PC-9 (cell line): Measurements from ENCODE around the gene CD53.

ENCODE experiments used
- EZH2 ChIP-seq: fragments of 200-600 bp; sonication (generic); IDR thresholded peaks from 2 replicates; pipeline ENCODE4 v1.8.0; 2017; ENCODE audit warnings: antibody characterized with exemption, low read depth
- TF ChIP-seq, protein P1 (sequence below): fragments of 200-600 bp; sonication (generic); conservative IDR thresholded peaks from 2 replicates; pipeline ENCODE4 v1.6.1; 2017; ENCODE audit warnings: mixed run types, antibody characterized with exemption, mild to moderate bottlenecking, moderate library complexity

DNA sequence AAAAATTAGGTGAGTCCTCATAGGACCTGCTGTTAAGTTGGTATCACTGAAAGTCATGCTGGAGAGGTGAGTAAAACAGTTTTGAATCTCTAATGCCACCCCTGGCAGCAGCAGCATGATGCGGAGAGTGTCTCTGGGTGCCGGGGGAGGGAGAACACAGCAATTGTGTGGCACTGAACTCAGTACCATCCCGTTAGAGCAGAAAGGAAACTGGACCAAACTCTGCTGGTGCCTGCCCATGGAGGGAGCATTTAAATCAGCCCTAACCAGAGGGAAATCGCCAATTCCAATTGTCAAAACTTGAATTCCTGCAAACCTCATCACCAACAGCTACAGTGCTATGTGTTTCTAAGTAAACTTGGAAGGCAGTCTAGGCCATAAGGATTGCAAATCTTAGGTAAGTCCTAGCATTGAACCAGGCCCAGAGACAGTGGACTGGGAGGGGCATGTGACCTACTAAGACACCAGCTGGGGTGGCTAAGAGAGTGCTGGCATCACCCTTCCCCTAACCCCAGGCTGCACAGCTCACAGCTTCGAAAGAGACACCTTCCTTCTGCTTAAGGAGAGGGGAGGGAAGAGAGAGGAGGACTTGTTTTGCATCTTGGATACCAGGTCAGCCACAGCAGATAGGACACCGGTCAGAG, 30.0 kb downstream of the CD53 start:
- TF ChIP-seq, protein P1, sequence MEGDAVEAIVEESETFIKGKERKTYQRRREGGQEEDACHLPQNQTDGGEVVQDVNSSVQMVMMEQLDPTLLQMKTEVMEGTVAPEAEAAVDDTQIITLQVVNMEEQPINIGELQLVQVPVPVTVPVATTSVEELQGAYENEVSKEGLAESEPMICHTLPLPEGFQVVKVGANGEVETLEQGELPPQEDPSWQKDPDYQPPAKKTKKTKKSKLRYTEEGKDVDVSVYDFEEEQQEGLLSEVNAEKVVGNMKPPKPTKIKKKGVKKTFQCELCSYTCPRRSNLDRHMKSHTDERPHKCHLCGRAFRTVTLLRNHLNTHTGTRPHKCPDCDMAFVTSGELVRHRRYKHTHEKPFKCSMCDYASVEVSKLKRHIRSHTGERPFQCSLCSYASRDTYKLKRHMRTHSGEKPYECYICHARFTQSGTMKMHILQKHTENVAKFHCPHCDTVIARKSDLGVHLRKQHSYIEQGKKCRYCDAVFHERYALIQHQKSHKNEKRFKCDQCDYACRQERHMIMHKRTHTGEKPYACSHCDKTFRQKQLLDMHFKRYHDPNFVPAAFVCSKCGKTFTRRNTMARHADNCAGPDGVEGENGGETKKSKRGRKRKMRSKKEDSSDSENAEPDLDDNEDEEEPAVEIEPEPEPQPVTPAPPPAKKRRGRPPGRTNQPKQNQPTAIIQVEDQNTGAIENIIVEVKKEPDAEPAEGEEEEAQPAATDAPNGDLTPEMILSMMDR = no peak
- TF ChIP-seq EZH2 = no peak
